GM21528 (cell line): ENCODE measurements around the gene HOXD12.

ENCODE experiments used
- ATAC-seq: cut with Tn5 transposase; IDR thresholded peaks from one replicate; pipeline ENCODE4 v1.9.1; 2021; ENCODE audit warnings: mild to moderate bottlenecking, moderate library complexity; ENCODE audit not compliant: unreplicated experiment, low FRiP score

Gene HOXD12

DNA sequence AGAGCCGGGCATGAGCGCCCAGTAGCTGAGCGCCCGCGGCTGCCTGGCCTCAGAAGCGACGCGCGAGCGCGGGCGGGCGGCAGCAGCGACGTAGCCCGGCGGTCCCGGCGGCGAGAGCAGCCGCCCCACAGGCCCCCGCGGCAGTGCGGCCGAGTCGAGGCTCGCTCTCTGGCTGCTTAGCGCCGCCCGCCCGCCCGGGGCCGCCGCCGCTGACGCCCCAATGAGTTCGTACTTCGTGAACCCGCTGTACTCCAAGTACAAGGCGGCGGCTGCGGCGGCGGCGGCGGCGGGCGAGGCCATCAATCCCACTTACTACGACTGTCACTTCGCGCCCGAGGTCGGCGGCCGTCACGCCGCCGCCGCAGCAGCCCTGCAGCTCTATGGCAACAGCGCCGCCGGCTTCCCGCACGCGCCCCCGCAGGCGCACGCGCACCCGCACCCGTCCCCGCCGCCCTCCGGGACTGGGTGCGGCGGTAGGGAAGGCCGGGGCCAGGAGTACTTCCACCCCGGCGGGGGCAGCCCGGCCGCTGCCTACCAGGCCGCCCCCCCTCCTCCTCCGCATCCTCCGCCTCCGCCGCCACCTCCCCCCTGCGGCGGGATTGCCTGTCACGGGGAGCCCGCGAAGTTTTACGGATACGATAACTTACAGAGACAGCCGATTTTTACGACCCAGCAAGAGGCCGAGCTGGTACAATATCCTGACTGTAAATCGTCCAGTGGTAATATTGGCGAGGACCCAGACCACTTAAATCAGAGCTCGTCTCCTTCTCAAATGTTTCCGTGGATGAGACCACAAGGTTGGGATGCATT, 30.8 kb downstream of the HOXD12 start:
- ATAC-seq = no peak

DNA sequence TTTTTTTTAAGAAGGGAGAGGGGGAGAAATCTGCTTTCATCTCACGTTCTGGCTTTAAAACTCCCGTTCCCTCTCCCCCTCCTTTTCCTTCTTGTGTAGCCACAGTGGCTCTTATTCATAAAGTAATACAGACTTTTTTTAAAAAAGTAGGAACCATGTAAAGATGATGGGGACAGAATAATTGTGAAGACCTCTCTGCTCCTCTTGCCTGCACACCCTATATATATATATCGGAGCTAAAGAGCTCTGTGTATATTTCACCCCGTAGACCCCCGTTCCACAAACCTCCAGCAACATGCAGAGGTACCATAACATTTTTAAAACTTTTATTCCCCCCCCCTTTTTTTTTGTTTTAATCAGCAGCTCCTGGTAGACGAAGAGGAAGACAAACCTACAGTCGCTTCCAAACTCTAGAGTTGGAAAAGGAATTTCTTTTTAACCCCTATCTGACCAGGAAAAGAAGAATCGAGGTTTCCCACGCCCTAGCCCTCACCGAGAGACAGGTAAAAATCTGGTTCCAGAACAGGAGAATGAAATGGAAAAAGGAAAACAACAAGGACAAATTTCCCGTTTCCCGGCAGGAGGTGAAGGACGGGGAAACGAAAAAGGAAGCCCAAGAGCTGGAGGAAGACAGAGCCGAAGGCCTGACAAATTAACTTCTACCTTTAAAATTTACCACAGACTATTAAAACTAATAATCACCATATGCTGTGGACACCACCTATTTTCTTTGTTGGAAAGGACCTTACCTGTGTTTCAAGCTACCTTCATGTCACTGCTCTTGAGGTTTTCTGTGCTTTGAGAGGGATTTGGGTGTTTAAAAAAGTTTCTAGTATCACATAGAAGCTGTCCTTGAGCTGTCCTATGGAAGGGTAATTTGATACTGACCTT, 31.6 kb downstream of the HOXD12 start:
- no peak for ATAC-seq

GRCh38 chr2:176131848-176132158, 32.2 kb downstream of the HOXD12 start:
- ATAC-seq = no peak

GRCh38 chr2:176132205-176133171, 32.9 kb downstream of the HOXD12 start:
- ATAC-seq = no peak

GRCh38 chr2:176133389-176133788, 33.8 kb downstream of the HOXD12 start:
- ATAC-seq = no peak

- ATAC-seq = no peak
Observed at GRCh38 chr2:176134035-176134434, 34.4 kb downstream of the HOXD12 start.

DNA sequence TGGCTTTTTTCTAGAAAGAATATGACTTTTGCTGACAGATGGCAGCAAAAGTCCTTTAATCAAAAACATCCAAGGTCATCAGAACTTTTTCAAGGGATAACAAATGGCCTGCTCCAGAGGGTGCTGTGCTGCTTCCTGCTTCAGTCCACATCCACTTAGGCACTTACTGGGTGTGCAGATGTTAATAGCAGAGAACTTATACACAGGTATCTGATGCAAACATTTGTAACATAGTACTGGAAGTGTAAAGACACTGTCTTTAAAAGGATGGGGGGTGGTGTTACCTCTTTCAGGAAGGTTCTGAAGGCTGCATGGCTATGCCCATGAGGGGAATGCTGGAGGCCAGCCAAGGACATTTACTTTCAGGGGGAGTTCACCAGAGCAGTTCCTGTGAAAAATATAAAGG, 35.4 kb downstream of the HOXD12 start:
- no peak for ATAC-seq

DNA sequence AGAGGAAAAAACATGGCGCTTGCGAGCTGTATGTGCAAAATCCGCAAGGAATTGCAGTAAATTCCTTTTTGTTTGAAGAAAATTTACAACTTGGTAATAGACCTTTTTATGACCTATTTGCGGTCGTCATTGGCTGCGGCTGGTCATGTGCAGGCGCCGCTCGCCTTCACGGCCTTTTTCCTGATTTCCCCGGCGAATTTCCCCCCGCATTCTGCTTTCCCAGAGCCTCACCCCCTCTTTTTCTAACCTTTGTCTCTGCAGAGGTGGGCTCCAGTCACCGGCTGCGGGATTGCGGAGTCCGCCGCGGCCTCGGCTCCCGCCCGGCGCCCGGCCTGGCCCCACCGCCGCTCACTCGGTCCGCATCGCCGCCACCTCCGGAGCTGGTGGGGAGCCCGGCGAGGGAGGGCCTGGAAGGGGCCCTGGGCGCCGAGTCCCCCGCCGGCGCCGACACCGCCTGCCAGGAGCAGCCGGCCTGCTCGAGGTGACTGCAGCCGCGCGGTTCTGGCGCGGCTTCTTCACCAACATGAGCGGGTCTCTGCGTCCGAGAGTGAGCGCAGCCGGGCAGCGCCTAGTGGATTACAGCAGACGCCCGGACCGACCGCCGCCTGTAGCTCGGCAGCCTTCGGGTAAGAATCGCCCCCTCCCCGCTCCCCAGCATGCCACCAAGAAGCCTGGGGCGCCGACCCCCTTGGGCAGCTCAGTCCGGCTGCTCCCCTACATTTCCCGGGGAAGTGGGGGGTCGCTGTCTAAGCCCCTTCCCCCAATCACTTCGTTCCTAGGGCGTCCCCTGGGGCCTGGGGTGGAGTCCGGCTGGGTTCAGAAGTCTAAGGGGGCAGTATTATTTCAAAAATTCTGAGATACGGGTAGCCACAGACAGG, 37.0 kb downstream of the HOXD12 start:
- no peak for ATAC-seq

DNA sequence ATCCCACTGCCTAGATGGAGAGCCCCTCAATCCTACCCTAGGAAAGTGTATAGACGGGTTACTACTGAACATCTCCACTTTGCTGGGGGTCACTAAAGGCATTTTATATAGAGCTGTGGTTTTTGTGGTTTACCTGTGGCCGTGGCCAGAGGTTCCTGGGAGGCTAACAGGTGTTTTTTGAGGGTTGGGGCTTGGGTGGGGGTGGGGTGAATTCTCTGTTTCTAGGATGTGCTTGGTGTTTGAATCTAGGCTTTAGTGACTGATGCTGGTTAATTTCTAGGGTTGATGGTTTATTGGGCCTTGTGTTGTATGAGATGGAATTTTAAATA, 37.6 kb downstream of the HOXD12 start:
- ATAC-seq = no peak

- no peak for ATAC-seq
Observed at GRCh38 chr2:176137906-176138305, 38.3 kb downstream of the HOXD12 start.

- ATAC-seq = no peak
Observed at GRCh38 chr2:176138526-176138922, 38.9 kb downstream of the HOXD12 start.

- no peak for ATAC-seq
Observed at GRCh38 chr2:176138923-176139660, 39.5 kb downstream of the HOXD12 start.

- ATAC-seq = no peak
Observed at GRCh38 chr2:176139661-176140512, 40.3 kb downstream of the HOXD12 start.

GRCh38 chr2:176140513-176141317, 41.1 kb downstream of the HOXD12 start:
- ATAC-seq = peak; percentile 95

GRCh38 chr2:176142281-176142680, 42.7 kb downstream of the HOXD12 start:
- no peak for ATAC-seq

- no peak for ATAC-seq
Observed at GRCh38 chr2:176145085-176145969, 45.7 kb downstream of the HOXD12 start.
